ENCODE measurements around the gene PDE7B. TPM values are rescaled to one million over a fixed set of nuclear protein-coding genes. Genes with fewer than 3 reads are reported as not detected.
A peak's percentile ranks its signal among the peaks of the same experiment; 100 is the strongest.

The PDE7B gene
- polyA plus RNA-seq, 3 donors from 2014 or later: 0.14 TPM; not detected in 2

GRCh38 chr6:135906542-135906941, 55.0 kb downstream of the PDE7B start:
- Mint-ChIP-seq H3K9me3 (no peaks in the 10 kb centered on the region), H3K4me1 (peaks cover 0 to 1% of the 10 kb centered on the region in 2 donors), H3K4me3 (no peak overlapping the region), H3K27me3 (ENCODE audit: low read depth in 3 of 3) (peaks cover 0 to 4% (median 2%) of the 10 kb centered on the region in 3 donors), H3K36me3 (no peaks in the 10 kb centered on the region), H3K27ac (no peak overlapping the region)
- DNase-seq: no peak

GRCh38 chr6:135906972-135907465, 55.5 kb downstream of the PDE7B start:
- Mint-ChIP-seq H3K4me1 (peaks cover 0 to 1% of the 10 kb centered on the region in 2 donors), H3K4me3 (no peak overlapping the region), H3K9me3 (no peaks in the 10 kb centered on the region), H3K27ac (no peak overlapping the region), H3K36me3 (no peaks in the 10 kb centered on the region), H3K27me3 (ENCODE audit: low read depth in 3 of 3) (peaks cover 0 to 4% (median 2%) of the 10 kb centered on the region in 3 donors)
- DNase-seq: no peak

- no peaks in the 10 kb centered on the region for H3K9me3 Mint-ChIP-seq
- peaks cover 1 to 4% (median 2%) of the 10 kb centered on the region in 3 donors for H3K27me3 Mint-ChIP-seq (ENCODE audit: low read depth in 3 of 3)
- H3K4me1 Mint-ChIP-seq: peaks cover 0 to 1% of the 10 kb centered on the region in 2 donors
- peak overlapping the region in 1 of 5 donors; percentile 37 for H3K4me3 Mint-ChIP-seq
- peak; percentile 57 to 70 (median 63) for DNase-seq
- H3K27ac Mint-ChIP-seq: no peak overlapping the region
- no peaks in the 10 kb centered on the region for H3K36me3 Mint-ChIP-seq
Observed at GRCh38 chr6:135909737-135910387, 58.4 kb downstream of the PDE7B start.

- H3K4me3 Mint-ChIP-seq: no peak overlapping the region
- no peaks in the 10 kb centered on the region for H3K36me3 Mint-ChIP-seq
- peaks cover 1 to 4% (median 2%) of the 10 kb centered on the region in 3 donors for H3K27me3 Mint-ChIP-seq (ENCODE audit: low read depth in 3 of 3)
- H3K4me1 Mint-ChIP-seq: peaks cover 0 to 1% of the 10 kb centered on the region in 2 donors
- H3K27ac Mint-ChIP-seq: peak overlapping the region in 1 of 6 donors; percentile 35
- DNase-seq: no peak
- no peaks in the 10 kb centered on the region for H3K9me3 Mint-ChIP-seq
Observed at GRCh38 chr6:135910790-135911618, 59.5 kb downstream of the PDE7B start.

- no peaks in the 10 kb centered on the region for H3K36me3 Mint-ChIP-seq
- no peak overlapping the region for H3K4me3 Mint-ChIP-seq
- peaks cover 0 to 1% of the 10 kb centered on the region in 2 donors for H3K4me1 Mint-ChIP-seq
- no peak overlapping the region for H3K27ac Mint-ChIP-seq
- H3K27me3 Mint-ChIP-seq (ENCODE audit: low read depth in 3 of 3): peaks cover 1 to 4% (median 2%) of the 10 kb centered on the region in 3 donors
- no peak for DNase-seq
- H3K9me3 Mint-ChIP-seq: no peaks in the 10 kb centered on the region
Observed at GRCh38 chr6:135913785-135914184, 62.3 kb downstream of the PDE7B start.

GRCh38 chr6:135919026-135919425, 67.5 kb downstream of the PDE7B start:
- Mint-ChIP-seq H3K4me3 (no peak overlapping the region), H3K9me3 (no peaks in the 10 kb centered on the region), H3K27ac (no peak overlapping the region), H3K27me3 (ENCODE audit: low read depth in 3 of 3) (peaks cover 0 to 3% (median 0%) of the 10 kb centered on the region in 3 donors), H3K36me3 (no peaks in the 10 kb centered on the region), H3K4me1 (no peaks in the 10 kb centered on the region)
- DNase-seq: no peak

- Mint-ChIP-seq H3K27ac (no peak overlapping the region), H3K4me3 (no peak overlapping the region), H3K4me1 (no peaks in the 10 kb centered on the region), H3K36me3 (no peaks in the 10 kb centered on the region), H3K9me3 (no peaks in the 10 kb centered on the region), H3K27me3 (ENCODE audit: low read depth in 3 of 3) (peaks cover 0 to 11% (median 2%) of the 10 kb centered on the region in 3 donors)
- no peak for DNase-seq
Observed at GRCh38 chr6:135920689-135921088, 69.2 kb downstream of the PDE7B start.

- H3K4me3 Mint-ChIP-seq: no peak overlapping the region
- H3K27me3 Mint-ChIP-seq (ENCODE audit: low read depth in 3 of 3): peaks cover 0 to 11% (median 2%) of the 10 kb centered on the region in 3 donors
- no peaks in the 10 kb centered on the region for H3K9me3 Mint-ChIP-seq
- DNase-seq: no peak
- no peak overlapping the region for H3K27ac Mint-ChIP-seq
- no peaks in the 10 kb centered on the region for H3K4me1 Mint-ChIP-seq
- H3K36me3 Mint-ChIP-seq: no peaks in the 10 kb centered on the region
Observed at GRCh38 chr6:135921188-135921587, 69.7 kb downstream of the PDE7B start.

GRCh38 chr6:135922174-135922573, 70.7 kb downstream of the PDE7B start:
- H3K9me3 Mint-ChIP-seq: no peaks in the 10 kb centered on the region
- H3K27ac Mint-ChIP-seq: no peak overlapping the region
- no peaks in the 10 kb centered on the region for H3K4me1 Mint-ChIP-seq
- no peak overlapping the region for H3K4me3 Mint-ChIP-seq
- no peak for DNase-seq
- H3K36me3 Mint-ChIP-seq: no peaks in the 10 kb centered on the region
- H3K27me3 Mint-ChIP-seq (ENCODE audit: low read depth in 3 of 3): peaks cover 0 to 11% (median 2%) of the 10 kb centered on the region in 3 donors

GRCh38 chr6:135922746-135923145, 71.2 kb downstream of the PDE7B start:
- no peak overlapping the region for H3K4me3 Mint-ChIP-seq
- H3K27me3 Mint-ChIP-seq (ENCODE audit: low read depth in 3 of 3): peaks cover 0 to 11% (median 2%) of the 10 kb centered on the region in 3 donors
- H3K27ac Mint-ChIP-seq: no peak overlapping the region
- H3K4me1 Mint-ChIP-seq: no peaks in the 10 kb centered on the region
- DNase-seq: no peak
- H3K9me3 Mint-ChIP-seq: no peaks in the 10 kb centered on the region
- no peaks in the 10 kb centered on the region for H3K36me3 Mint-ChIP-seq

GRCh38 chr6:135932651-135933050, 81.2 kb downstream of the PDE7B start:
- no peaks in the 10 kb centered on the region for H3K36me3 Mint-ChIP-seq
- H3K9me3 Mint-ChIP-seq: no peaks in the 10 kb centered on the region
- H3K27ac Mint-ChIP-seq: no peak overlapping the region
- no peak for DNase-seq
- H3K4me1 Mint-ChIP-seq: no peaks in the 10 kb centered on the region
- no peak overlapping the region for H3K4me3 Mint-ChIP-seq
- H3K27me3 Mint-ChIP-seq (ENCODE audit: low read depth in 3 of 3): peaks cover 0 to 4% (median 0%) of the 10 kb centered on the region in 3 donors

GRCh38 chr6:135935941-135936601, 84.6 kb downstream of the PDE7B start:
- no peaks in the 10 kb centered on the region for H3K36me3 Mint-ChIP-seq
- no peaks in the 10 kb centered on the region for H3K4me1 Mint-ChIP-seq
- no peak for DNase-seq
- H3K27ac Mint-ChIP-seq: no peak overlapping the region
- no peak overlapping the region for H3K4me3 Mint-ChIP-seq
- no peaks in the 10 kb centered on the region for H3K9me3 Mint-ChIP-seq
- peaks cover 0 to 2% (median 0%) of the 10 kb centered on the region in 3 donors for H3K27me3 Mint-ChIP-seq (ENCODE audit: low read depth in 3 of 3)

GRCh38 chr6:135936606-135937005, 85.1 kb downstream of the PDE7B start:
- H3K4me1 Mint-ChIP-seq: no peaks in the 10 kb centered on the region

GRCh38 chr6:135937106-135937505, 85.6 kb downstream of the PDE7B start:
- Mint-ChIP-seq H3K36me3 (no peaks in the 10 kb centered on the region), H3K4me1 (no peaks in the 10 kb centered on the region), H3K4me3 (no peak overlapping the region), H3K9me3 (no peaks in the 10 kb centered on the region), H3K27me3 (ENCODE audit: low read depth in 3 of 3) (peaks cover 0 to 5% (median 0%) of the 10 kb centered on the region in 3 donors), H3K27ac (no peak overlapping the region)
- no peak for DNase-seq

More at GRCh38 chr6:135936606-135937005, 85.1 kb downstream of the PDE7B start:
- Mint-ChIP-seq H3K9me3 (no peaks in the 10 kb centered on the region), H3K36me3 (no peaks in the 10 kb centered on the region), H3K27me3 (ENCODE audit: low read depth in 3 of 3) (peaks cover 0 to 5% (median 0%) of the 10 kb centered on the region in 3 donors), H3K27ac (no peak overlapping the region), H3K4me3 (no peak overlapping the region)
- no peak for DNase-seq

Measured in immature natural killer cell (primary cell).